OCI-LY1 (cell line): Measurements from ENCODE around the gene CMTM4.

Experiments used
- H2AFZ ChIP-seq: fragments of 200-600 bp; sonication (generic), shearing (Covaris generic); 2 replicates; pipeline ENCODE4 v1.6.0; 2014; ENCODE audit warnings: antibody characterized with exemption, mild to moderate bottlenecking, low read length
- H3F3A ChIP-seq: fragments of 200-600 bp; sonication (generic), shearing (Covaris generic); 2 replicates; pipeline ENCODE4 v1.6.0; 2014; ENCODE audit warnings: mild to moderate bottlenecking, antibody characterized with exemption, low read length, moderate library complexity; ENCODE audit not compliant: insufficient read depth
- H3K27ac ChIP-seq: fragments of 200-600 bp; sonication (generic); 2 replicates; pipeline ENCODE4 v1.5.1; 2014; ENCODE audit warnings: low read length, mixed run types, mild to moderate bottlenecking, low read depth; ENCODE audit not compliant: poor library complexity, severe bottlenecking
- H3K27me3 ChIP-seq: fragments of 200-600 bp; sonication (generic); 2 replicates; pipeline ENCODE4 v1.6.0; 2014; ENCODE audit warnings: antibody characterized with exemption, mild to moderate bottlenecking, low read length, moderate library complexity; ENCODE audit not compliant: insufficient read depth
- H3K36me3 ChIP-seq: fragments of 200-600 bp; sonication (generic); 2 replicates; pipeline ENCODE4 v1.6.1; 2014; ENCODE audit warnings: mild to moderate bottlenecking, antibody characterized with exemption, low read length, moderate library complexity, mixed read lengths; ENCODE audit not compliant: insufficient read depth
- H3K4me1 ChIP-seq: fragments of 200-600 bp; sonication (generic); 2 replicates; pipeline ENCODE4 v1.5.1; 2014; ENCODE audit warnings: mild to moderate bottlenecking, low read length, moderate library complexity; ENCODE audit not compliant: insufficient read depth, severe bottlenecking
- H3K4me2 ChIP-seq: fragments of 200-600 bp; sonication (generic), shearing (Covaris generic); 2 replicates; pipeline ENCODE4 v1.6.1; 2014; ENCODE audit warnings: low read length
- H3K4me3 ChIP-seq: fragments of 200-600 bp; sonication (generic); 2 replicates; pipeline ENCODE4 v1.5.1; 2014; ENCODE audit warnings: low read length, low read depth, mild to moderate bottlenecking, mixed read lengths; ENCODE audit not compliant: poor library complexity, severe bottlenecking
- H3K79me2 ChIP-seq: fragments of 200-600 bp; shearing (Covaris generic); 2 replicates; pipeline ENCODE4 v1.6.1; 2016; ENCODE audit warnings: mixed run types, low read length, mixed read lengths; ENCODE audit not compliant: insufficient read depth
- H3K9ac ChIP-seq: fragments of 200-600 bp; sonication (generic), shearing (Covaris generic); 2 replicates; pipeline ENCODE4 v1.6.1; 2014; ENCODE audit warnings: mild to moderate bottlenecking, low read length, mixed read lengths
- H3K9me2 ChIP-seq: fragments of 200-600 bp; sonication (generic), shearing (Covaris generic); 2 replicates; pipeline ENCODE4 v1.6.1; 2014; ENCODE audit warnings: low read depth, mild to moderate bottlenecking, low read length, mixed read lengths
- H3K9me3 ChIP-seq: fragments of 200-600 bp; shearing (Covaris generic); 2 replicates; pipeline ENCODE4 v1.6.1; 2014; ENCODE audit warnings: low read length, mixed read lengths
- H4K20me1 ChIP-seq: fragments of 200-600 bp; sonication (generic), shearing (Covaris generic); 2 replicates; pipeline ENCODE4 v1.6.0; 2016; ENCODE audit warnings: mild to moderate bottlenecking, low read length; ENCODE audit not compliant: insufficient read depth
- CTCF ChIP-seq: fragments of 200-600 bp; sonication (generic), shearing (Covaris generic); IDR thresholded peaks from 2 replicates; pipeline ENCODE4 v1.5.1; 2017; ENCODE audit warnings: mild to moderate bottlenecking, antibody characterized with exemption, low read length, moderate library complexity, mixed read lengths
- EZH2 ChIP-seq: fragments of 200-600 bp; sonication (generic), shearing (Covaris generic); IDR thresholded peaks from 2 replicates; pipeline ENCODE4 v1.8.0; 2017; ENCODE audit warnings: borderline replicate concordance, mixed run types, mild to moderate bottlenecking, antibody characterized with exemption, low read length, moderate library complexity, mixed read lengths

The CMTM4 gene

GRCh38 chr16:66604376-66605176, 92.0 kb downstream of the CMTM4 start, which contains the start of gene CMTM3:
Gene CMTM3 (plus strand): TSS chr16:66604704. CDS start chr16:66604806, 102 bp downstream.
- peak within 1 kb of the TSS; percentile 18 for H3K27ac ChIP-seq

GRCh38 chr16:66603537-66604375, 92.8 kb downstream of the CMTM4 start:
- Histone ChIP-seq H3K9me2 (no peaks in the 10 kb centered on the region), H3K9me3 (peaks cover 8% of the 10 kb centered on the region; the same call in 1 of the 2 replicates), H3K4me2 (peak overlapping the region; percentile 84), H3K4me3 (peak overlapping the region; percentile 74), H3F3A (no peaks in the 10 kb centered on the region), H3K27me3 (no peaks in the 10 kb centered on the region; the same call in 1 of the 2 replicates), H4K20me1 (no peaks in the 10 kb centered on the region), H3K27ac (peak overlapping the region; percentile 18), H2AFZ (peak overlapping the region; percentile 14; the same call in 1 of the 2 replicates), H3K9ac (peak overlapping the region; percentile 73), H3K79me2 (no peaks in the 10 kb centered on the region), H3K4me1 (peaks cover 28% of the 10 kb centered on the region), H3K36me3 (no peaks in the 10 kb centered on the region; the same call in none of the 2 replicates)
- TF ChIP-seq EZH2 (no peak), CTCF (no peak)

More at GRCh38 chr16:66604376-66605176, 92.0 kb downstream of the CMTM4 start, which contains the start of gene CMTM3:
- TF ChIP-seq EZH2 (no peak), CTCF (peak; percentile 55)
- H3K9ac ChIP-seq, result peak within 1 kb of the TSS; percentile 77
- H4K20me1 ChIP-seq, result no peaks in the 10 kb centered on the region
- peak within 1 kb of the TSS; percentile 74 for H3K4me3 ChIP-seq
- peaks cover 28% of the 10 kb centered on the region for H3K4me1 ChIP-seq
- no peaks in the 10 kb centered on the region for H3K9me2 ChIP-seq
- no peaks in the 10 kb centered on the region for H3K79me2 ChIP-seq
- peak within 1 kb of the TSS; percentile 84 for H3K4me2 ChIP-seq
- peak within 1 kb of the TSS; percentile 14; the same call in 1 of the 2 replicates for H2AFZ ChIP-seq
- peaks cover 8% of the 10 kb centered on the region; the same call in 1 of the 2 replicates for H3K9me3 ChIP-seq
- no peaks in the 10 kb centered on the region; the same call in 1 of the 2 replicates for H3K27me3 ChIP-seq
- peaks cover 3% of the 10 kb centered on the region for H3K36me3 ChIP-seq
- H3F3A ChIP-seq, result no peaks in the 10 kb centered on the region

- H3K9me3 ChIP-seq, result peaks cover 8% of the 10 kb centered on the region; the same call in 1 of the 2 replicates
- no peak for TF ChIP-seq EZH2
- TF ChIP-seq CTCF, result no peak
- H3K27me3 ChIP-seq, result peaks cover 4% of the 10 kb centered on the region; the same call in 1 of the 2 replicates
- H2AFZ ChIP-seq, result no peak overlapping the region
- H3K9me2 ChIP-seq, result no peaks in the 10 kb centered on the region
- H3K27ac ChIP-seq, result no peak overlapping the region
- no peaks in the 10 kb centered on the region for H3K79me2 ChIP-seq
- no peak overlapping the region for H3K4me3 ChIP-seq
- H3K36me3 ChIP-seq, result no peaks in the 10 kb centered on the region; the same call in 1 of the 2 replicates
- H3K4me1 ChIP-seq, result peaks cover 20% of the 10 kb centered on the region
- no peaks in the 10 kb centered on the region for H4K20me1 ChIP-seq
- H3F3A ChIP-seq, result no peaks in the 10 kb centered on the region
- no peak overlapping the region for H3K4me2 ChIP-seq
- H3K9ac ChIP-seq, result no peak overlapping the region
These were observed 95.1 kb downstream of the CMTM4 start for GRCh38 chr16:66601471-66601870.
